VCaP (cell line): ENCODE measurements around the gene S100A7A.

Source experiments
- H3K27ac ChIP-seq: fragments of 450-650 bp; 2 replicates; pipeline ENCODE4 v1.5.1; 2017
- TF ChIP-seq, protein P1 (sequence below): fragments of 450-650 bp; conservative IDR thresholded peaks from 2 replicates; pipeline ENCODE4 v1.5.1; 2017; ENCODE audit warnings: mild to moderate bottlenecking, moderate library complexity

The S100A7A gene

DNA sequence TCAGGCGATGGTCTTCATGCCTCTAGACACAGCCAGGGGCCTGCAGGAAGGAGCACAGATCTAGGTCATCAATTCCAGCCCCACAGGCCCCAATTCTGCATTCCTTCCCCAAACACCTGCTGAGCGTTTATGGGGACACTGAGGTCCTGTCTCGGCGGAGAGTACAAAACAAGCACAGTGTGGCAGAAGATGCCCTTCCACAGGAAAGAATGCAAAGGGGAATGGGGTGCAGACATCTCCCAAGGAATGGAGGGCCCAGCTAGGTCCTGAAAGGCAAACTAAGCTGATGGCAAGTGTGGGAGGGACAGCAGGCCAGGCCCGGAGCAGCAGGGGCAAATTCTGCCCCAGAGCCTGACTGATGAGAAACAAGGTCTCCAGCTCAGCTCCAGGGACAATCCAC lies 21.9 kb upstream of the S100A7A start:
- H3K27ac ChIP-seq: no peak overlapping the region

DNA sequence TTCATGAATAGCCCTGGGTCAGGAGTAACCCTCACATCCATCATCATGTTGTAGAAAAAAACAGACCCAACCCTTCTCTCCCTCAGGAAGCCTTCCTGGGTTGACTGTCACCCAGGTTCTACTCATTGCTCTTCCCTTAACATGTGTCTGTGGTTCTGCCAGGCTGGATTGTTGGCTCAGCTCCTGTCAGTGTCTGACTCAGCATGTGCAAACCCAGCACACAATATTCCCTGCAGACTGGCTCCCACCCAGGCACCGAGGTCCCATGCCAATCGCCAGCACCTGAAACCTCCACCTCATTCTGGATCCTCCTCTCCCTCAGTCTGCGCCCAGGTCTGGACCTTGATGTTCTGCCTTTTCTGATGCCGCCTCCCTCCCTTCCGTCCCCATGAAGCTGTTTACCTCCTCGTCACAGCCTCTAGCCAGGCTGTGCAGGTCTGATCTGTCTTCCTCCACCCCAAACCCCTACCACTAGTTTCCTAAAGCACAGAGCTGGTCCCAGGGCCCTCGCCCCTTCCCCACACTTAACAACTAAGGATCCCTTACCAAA lies 21.1 kb upstream of the S100A7A start:
- H3K27ac ChIP-seq: no peak overlapping the region
- TF ChIP-seq, protein P1, sequence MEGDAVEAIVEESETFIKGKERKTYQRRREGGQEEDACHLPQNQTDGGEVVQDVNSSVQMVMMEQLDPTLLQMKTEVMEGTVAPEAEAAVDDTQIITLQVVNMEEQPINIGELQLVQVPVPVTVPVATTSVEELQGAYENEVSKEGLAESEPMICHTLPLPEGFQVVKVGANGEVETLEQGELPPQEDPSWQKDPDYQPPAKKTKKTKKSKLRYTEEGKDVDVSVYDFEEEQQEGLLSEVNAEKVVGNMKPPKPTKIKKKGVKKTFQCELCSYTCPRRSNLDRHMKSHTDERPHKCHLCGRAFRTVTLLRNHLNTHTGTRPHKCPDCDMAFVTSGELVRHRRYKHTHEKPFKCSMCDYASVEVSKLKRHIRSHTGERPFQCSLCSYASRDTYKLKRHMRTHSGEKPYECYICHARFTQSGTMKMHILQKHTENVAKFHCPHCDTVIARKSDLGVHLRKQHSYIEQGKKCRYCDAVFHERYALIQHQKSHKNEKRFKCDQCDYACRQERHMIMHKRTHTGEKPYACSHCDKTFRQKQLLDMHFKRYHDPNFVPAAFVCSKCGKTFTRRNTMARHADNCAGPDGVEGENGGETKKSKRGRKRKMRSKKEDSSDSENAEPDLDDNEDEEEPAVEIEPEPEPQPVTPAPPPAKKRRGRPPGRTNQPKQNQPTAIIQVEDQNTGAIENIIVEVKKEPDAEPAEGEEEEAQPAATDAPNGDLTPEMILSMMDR: no peak

More for the DNA sequence above, 21.9 kb upstream of the S100A7A start:
- TF ChIP-seq, protein P1: no peak

DNA sequence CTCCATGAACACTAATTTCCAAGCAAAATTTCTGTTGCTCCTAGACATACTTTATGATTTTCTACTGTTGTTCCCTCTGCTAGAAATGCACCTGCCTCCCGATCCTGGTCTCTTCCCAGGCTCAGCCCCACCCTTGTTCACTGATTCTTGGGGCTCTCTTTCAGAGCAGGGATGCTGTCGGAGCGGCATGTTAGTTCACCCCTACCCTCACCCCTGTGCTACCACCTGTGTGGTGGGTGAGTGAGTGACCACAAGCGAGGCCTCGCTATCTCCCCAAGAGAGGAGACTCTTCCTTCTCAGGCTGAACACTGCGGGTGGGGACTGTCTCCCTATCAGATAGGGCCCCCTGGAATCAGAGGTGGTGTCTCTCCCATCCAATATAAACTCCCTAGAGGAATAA lies 20.5 kb upstream of the S100A7A start:
- no peak overlapping the region for H3K27ac ChIP-seq
- TF ChIP-seq, protein P1: no peak

DNA sequence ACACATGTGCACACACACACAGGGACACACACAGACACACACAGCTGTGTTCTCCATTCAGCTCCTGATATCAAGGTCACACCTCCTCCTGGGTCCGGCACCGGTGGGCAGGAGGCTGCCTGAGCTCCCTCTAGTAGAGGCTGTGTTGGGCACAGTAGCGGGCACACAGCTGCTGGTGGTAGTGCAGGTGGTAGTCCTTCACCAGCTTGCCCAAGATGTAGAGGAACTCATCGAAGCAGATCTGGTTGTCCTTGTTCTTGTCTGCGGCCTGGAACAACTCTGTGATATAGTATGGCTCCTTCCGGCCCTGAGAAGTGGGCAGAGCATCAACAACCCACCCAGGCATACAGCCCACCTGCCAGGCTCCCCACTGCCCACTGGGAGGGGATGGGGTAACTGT lies 19.9 kb upstream of the S100A7A start:
- no peak overlapping the region for H3K27ac ChIP-seq
- TF ChIP-seq, protein P1: no peak

DNA sequence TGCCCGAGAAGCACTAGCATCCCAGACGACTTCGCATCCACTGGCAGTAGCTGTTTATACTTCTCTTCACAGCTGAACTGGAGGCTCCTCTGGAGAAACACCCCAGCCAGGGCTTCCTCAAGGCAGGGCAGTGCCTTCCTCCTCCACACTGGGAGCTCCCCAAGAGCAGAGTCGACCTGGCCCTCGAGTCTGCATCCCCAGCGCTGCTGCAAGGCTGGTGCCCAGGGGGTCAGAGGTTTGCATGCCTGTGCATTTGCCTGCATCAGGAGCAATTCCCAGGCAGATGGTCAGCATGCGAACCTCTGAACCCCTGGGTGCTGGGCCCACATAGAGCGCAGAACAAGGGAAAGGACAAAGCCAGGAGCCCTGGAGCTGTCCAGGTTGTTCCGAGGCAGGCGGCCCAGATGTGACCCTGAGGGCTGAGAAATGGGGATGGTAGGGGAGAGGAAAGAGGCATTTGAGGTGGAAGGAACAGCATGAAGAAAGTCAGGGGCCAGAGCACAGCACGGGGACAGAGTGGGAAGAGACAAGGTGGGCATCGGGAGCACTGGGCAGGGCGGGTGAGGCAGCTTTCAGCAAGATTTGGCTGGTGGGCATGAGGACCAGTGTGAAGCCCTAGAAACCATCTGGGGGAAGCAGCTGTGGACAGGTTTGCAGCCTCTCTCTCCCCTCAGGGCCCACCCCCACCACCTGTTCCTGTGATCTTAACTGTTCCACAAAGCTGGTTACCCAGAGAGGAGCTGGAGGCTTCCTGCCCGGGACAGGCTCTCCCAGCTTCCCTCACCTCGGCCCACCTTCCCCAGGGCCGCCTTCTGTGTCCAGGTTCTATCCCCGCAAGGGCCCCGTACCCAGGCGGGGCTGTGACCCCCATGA lies 19.0 kb upstream of the S100A7A start:
- TF ChIP-seq, protein P1: no peak
- H3K27ac ChIP-seq: no peak overlapping the region

DNA sequence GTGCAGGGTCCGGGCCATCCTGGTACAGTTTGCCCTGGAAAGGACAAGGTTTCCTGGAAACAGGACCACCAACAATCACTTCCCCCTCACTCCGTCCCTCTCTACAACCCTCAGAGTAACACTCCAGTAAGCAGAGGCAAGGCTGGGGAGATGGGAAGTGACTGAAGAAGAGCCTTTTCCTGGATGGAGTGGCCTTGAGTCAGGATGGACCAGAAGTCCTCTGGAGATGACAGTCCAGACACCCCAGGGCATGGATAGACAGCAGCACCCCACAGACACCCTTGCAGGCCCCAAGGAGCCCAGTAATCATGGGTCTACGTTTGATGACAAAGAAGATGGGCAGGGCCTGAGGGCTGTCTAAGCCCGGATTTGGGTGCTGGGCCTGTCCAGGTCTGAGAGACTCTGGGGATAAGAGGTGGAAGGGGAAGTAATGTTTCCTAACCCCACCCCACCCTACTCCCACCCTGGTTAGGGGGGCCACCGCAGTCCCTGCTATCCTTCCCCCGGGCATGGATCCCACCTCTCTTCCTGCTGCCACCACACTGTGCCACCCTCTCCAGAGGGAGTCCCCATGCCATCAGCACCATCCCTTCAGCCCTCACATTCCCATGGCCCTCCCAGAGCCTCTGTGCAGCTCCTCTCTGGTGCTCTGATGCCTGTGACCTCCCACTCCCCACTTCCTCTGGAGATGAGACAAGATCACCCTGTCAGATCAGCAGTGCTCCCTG lies 18.2 kb upstream of the S100A7A start:
- TF ChIP-seq, protein P1: no peak
- no peak overlapping the region for H3K27ac ChIP-seq

DNA sequence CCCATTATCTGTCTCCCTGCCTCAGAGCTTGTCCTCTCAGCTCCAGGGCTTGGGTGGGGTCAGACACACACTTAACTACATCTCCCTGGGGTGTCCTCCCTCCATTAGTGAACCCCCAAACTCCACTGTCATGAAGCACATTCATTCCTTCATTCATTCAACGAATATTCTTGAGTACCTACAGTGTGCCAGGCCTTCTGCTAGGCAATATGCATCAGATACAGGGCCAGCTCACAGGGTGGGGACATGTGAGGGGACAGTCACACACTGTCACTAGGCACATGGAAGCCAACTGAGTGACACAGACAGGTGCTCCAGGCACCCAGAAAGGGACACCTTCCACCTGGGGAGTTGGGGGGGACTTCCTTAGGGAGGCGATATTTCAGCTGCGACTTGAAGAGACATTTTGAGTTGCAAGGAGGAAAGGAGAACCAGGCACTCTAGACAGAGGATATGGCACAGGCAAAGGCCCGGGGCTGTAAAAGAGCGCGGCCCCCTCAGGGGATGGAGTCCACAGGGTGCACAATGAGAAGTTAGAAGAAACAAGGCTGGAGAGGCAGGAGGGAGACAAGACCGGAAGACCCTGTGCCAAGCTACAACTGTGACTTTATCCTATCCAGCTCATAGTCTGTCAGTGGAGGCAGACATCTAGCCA lies 16.8 kb upstream of the S100A7A start:
- TF ChIP-seq, protein P1: no peak
- H3K27ac ChIP-seq: no peak overlapping the region
